GM18858 (cell line): Measurements from ENCODE around the gene NOSIP.

ENCODE experiments used
- ATAC-seq: cut with Tn5 transposase; IDR thresholded peaks from one replicate; pipeline ENCODE4 v1.9.1; 2021; ENCODE audit not compliant: unreplicated experiment

NOSIP gene

GRCh38 chr19:49549045-49549444 is 31.3 kb downstream of the NOSIP start:
- no peak for ATAC-seq

GRCh38 chr19:49546825-49547565 is 33.4 kb downstream of the NOSIP start:
- no peak for ATAC-seq

DNA sequence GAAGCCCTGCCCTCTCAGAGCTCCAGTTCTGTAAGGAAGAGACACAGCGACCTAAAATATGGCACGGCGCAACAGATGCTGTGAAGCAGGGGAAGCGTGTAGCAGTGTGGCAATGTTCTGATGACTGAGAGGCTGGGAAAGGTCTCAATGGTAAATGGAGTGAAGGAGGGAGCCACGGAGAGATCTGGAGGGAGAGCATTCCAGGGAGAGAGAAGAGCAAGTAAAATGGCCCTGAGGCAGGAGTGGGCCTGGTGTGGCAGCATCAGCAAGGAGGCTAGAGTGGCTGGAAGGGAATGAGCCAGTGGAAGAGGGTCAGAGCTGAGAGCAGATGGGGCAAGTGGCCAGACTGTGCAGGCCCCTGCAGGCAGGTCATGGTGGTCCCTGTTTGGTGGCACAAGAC is 36.2 kb downstream of the NOSIP start:
- ATAC-seq, result no peak

DNA sequence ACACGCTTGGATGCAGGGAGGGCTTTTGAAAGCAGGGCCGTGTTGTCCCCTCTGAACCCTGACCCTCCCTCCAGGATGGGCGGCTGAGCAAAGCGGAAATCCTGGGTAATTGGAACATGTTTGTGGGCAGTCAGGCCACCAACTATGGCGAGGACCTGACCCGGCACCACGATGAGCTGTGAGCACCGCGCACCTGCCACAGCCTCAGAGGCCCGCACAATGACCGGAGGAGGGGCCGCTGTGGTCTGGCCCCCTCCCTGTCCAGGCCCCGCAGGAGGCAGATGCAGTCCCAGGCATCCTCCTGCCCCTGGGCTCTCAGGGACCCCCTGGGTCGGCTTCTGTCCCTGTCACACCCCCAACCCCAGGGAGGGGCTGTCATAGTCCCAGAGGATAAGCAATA is 37.3 kb downstream of the NOSIP start:
- ATAC-seq, result no peak

DNA sequence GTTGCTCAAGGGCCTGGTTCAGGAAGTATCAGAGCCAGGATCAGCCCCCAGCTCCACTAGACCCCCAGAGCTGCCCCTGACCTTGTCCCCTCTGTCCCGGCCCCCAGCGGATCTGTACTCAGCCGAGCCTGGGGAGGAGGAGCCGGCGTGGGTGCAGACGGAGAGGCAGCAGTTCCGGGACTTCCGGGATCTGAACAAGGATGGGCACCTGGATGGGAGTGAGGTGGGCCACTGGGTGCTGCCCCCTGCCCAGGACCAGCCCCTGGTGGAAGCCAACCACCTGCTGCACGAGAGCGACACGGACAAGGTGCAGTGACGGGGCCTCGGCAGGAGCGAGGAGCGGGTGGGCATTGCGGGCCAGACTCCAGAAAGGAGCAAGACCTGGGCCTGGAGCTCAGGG is 37.9 kb downstream of the NOSIP start:
- ATAC-seq, result no peak

GRCh38 chr19:49541914-49542313 is 38.4 kb downstream of the NOSIP start:
- ATAC-seq, result no peak

DNA sequence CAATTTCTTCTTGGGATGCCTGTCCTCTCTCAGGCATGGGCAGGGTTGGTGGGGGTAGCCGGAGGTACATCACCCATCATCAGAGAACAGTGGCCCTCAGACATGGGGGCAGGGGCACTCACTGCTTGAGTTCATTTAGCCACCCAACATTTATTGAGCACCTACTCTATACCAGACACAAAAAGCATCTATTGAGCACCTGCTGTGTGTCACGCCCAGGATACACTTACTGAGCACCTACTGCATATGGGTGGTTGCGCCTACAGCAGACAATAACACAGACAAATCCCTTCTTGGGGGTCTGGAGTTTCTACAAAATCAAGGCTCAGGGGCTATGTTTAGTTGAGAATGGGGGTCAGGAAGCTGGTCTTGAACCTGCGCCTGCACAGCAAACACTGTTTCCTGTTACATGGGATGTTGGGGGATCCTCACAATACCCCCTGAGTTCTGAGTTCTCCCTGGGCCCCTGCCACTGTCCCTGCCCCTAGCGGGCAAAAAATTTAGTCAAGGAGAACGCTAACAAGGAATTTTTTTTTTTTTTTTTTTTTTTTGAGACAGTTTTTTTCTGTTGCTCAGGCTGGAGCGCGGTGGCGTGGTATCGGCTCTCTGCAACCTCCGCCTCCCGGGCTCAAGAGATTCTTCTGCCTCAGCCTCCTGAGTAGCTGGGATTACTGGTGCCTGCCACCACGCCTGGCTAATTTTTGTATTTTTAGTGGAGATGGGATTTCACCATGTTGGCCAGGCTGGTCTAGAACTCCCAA is 41.0 kb downstream of the NOSIP start:
- no peak for ATAC-seq

- ATAC-seq, result no peak
Measured at GRCh38 chr19:49538643-49539042, 41.7 kb downstream of the NOSIP start.

- no peak for ATAC-seq
Measured at GRCh38 chr19:49536921-49537462, 43.4 kb downstream of the NOSIP start.

DNA sequence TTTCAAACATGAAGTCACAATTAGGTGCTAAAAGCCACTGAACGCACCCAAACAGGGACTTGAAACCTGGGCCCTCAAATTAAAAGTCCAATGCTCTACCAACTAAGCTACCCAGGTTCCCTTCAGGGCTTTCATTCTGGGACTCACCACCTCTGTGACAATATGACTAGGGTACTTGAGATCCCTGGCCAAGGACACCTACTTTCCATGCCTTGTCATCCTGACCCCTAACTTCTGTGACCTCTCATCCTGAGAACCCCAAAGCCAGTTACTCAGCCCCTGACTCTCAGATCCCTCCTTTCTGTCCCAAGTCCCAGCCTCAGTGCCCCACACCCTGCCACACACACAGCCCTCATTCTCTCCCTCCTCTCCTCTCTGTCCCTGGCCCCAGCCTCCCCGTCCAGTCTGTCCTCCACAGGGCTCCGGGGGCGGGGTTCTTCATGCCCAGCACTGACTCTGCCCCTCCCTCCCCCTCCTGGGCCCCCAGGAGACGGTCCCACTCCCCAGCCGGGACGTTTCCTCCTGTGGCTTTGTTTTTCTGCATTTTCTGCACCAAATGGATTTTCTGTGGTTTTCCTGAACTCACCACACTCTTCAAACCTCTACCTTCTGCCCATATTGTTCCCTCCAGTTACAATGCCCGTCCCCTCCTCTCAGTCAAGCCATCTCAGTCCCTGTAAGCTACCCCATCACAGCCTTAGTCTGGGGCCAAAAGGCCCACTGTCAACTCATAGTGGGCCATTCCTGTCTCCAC is 45.5 kb downstream of the NOSIP start:
- no peak for ATAC-seq

- no peak for ATAC-seq
Measured at GRCh38 chr19:49533551-49534488, 46.5 kb downstream of the NOSIP start.

GRCh38 chr19:49530708-49531107 is 49.6 kb downstream of the NOSIP start:
- ATAC-seq, result no peak

DNA sequence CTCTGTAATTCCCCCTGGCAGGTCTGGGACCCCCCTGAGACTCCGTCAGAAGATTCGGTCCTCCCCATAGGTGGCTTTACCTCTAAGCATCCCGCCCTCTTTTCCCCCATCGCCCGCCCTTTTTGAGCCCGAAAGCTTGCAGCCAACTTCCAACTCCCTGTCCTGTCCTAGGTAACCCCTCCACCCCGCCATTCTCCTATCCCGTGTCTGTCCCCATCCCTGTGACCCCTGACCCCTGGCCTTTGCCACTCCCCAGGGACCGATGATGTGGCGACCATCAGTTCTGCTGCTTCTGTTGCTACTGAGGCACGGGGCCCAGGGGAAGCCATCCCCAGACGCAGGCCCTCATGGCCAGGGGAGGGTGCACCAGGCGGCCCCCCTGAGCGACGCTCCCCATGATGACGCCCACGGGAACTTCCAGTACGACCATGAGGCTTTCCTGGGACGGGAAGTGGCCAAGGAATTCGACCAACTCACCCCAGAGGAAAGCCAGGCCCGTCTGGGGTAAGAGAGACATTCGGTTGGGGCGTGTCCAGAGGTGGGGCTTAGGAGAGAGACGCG is 52.1 kb downstream of the NOSIP start:
- no peak for ATAC-seq

GRCh38 chr19:49524812-49525455 is 55.4 kb downstream of the NOSIP start:
- no peak for ATAC-seq

- ATAC-seq, result no peak
Measured at GRCh38 chr19:49520705-49521319, 59.5 kb downstream of the NOSIP start.

- ATAC-seq, result no peak
Measured at GRCh38 chr19:49518033-49518432, 62.3 kb downstream of the NOSIP start.

DNA sequence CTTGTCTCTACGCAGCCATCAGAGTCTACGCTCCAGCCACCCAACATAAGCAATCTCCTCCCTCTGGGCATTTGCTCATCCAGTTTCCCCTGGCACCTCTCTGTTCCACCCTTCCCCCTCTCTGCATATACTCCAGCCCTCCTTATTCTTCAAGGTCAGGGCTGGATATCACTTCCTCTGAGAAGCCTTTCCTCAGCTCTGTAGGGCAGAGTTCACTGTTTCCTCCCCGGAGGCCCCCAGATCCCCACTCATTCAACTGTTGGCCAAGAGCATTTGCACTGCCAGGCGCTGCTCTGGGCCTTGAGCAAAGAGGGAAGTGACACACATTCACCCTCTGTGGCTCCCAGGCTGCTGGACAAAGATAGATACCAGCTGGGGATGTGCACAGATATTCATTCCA is 64.6 kb downstream of the NOSIP start:
- ATAC-seq, result no peak

DNA sequence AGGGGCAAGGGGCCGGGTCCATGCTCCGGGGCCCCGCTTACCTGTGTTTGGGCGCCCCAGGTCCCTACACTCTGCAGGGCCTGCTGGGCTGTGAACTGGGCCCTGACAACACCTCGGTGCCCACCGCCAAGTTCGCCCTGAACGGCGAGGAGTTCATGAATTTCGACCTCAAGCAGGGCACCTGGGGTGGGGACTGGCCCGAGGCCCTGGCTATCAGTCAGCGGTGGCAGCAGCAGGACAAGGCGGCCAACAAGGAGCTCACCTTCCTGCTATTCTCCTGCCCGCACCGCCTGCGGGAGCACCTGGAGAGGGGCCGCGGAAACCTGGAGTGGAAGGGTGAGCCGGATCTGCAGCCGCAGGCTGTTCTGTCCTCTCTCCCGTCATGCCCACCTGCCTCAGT is 66.2 kb downstream of the NOSIP start:
- ATAC-seq, result no peak

- no peak for ATAC-seq
Measured at GRCh38 chr19:49513746-49514118, 66.6 kb downstream of the NOSIP start.
